Colonic mucosa (tissue), 4 donors: ENCODE measurements around the gene HNRNPL. TPM values are rescaled to one million over a fixed set of nuclear protein-coding genes. Genes with fewer than 3 reads are reported as not detected.
A peak's percentile ranks its signal among the peaks of the same experiment; 100 is the strongest.

Experiments used
- DNase-seq: peaks from one replicate; pipeline ENCODE4 v3.0.0-alpha.2; 2020
- H3K27ac ChIP-seq: fragments of 200-600 bp; one replicate; pipeline ENCODE4 v1.8.0; 2021
- H3K27me3 ChIP-seq: fragments of 200-600 bp; one replicate; pipeline ENCODE4 v1.8.0; 2021
- H3K36me3 ChIP-seq: fragments of 200-600 bp; one replicate; pipeline ENCODE4 v1.8.0; 2021
- H3K4me1 ChIP-seq: fragments of 200-600 bp; one replicate; pipeline ENCODE4 v1.8.0; 2021; ENCODE audit warnings: mild to moderate bottlenecking
- H3K4me3 ChIP-seq: fragments of 200-600 bp; one replicate; pipeline ENCODE4 v1.8.0; 2021
- H3K9ac ChIP-seq, 2 donors: one replicate each; pipeline ENCODE4 v1.7.0; 2013; ENCODE audit warnings: control low read depth in 2 of 2, low read depth in 2 of 2, low read length in 2 of 2
- H3K9me3 ChIP-seq: fragments of 200-600 bp; one replicate; pipeline ENCODE4 v1.8.0; 2021
- intact Hi-C: fragments of 100-400 bp; cut with DNase I; formaldehyde crosslinking; loops from one replicate; pipeline ENCODE4 v1.14.1; 2022
- total RNA-seq, 2 donors: library from RNA; stranded (reverse); fragmentation: NEBNext Ultra II Directional in 1 of 2; extraction: Animal tissue kit (Norgen Biotek cat#: 25700) in 1 of 2; gene quantifications; one replicate each; pipeline ENCODE4 v1.2.1, GENCODE V29; 2021
- TF ChIP-seq, protein P1 (sequence below): fragments of 200-600 bp; IDR thresholded peaks from one replicate; pipeline ENCODE4 v1.8.0; 2022; ENCODE audit warnings: antibody characterized with exemption, mild to moderate bottlenecking
- donor health status: healthy.
- donor health status: DM: no; HTN: no; CAD: no.
- donor health status: DM: no; HTN: no; CAD: no.

The HNRNPL gene
- total RNA-seq, 2 donors from 2014 or later: 305 to 418 TPM

DNA sequence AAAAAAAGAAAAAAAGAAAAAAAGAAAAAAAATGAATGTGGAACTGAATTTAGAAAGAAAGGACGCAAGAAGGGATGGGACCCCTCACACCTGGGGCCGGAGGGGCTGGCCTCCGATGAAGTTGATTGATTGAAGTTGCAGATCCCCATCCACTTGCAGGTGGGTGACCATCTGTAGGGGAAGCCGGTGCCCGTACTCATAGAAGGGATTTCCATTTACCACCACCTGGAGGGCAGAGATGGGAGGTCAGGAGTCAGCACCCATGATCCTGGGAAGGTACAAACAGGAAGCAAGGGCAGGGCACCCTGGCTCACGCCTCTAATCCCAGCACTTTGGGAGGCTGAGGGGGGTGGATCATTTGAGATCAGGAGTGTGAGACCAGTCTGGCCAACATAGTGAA, 43.4 kb downstream of the HNRNPL start:
- H3K36me3 ChIP-seq: peaks cover 18% of the 10 kb centered on the region

DNA sequence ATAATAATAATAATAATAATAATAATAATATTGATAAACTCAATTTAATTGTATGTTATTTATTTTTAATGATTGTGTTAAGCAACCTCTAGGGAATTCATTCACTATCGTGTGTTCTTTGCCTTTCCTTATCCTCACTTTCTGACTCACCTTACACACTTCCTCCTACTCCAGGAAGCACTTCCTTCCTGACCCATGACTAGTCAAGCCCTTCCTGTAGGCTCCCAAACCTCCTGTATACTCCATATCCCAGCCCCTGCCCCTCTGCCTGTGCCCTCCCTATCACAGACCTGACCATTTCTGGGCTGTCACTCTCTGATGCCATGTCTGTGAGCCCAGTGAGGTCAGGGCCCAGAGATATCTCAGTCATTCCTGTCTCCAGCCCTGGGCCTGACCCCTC, 44.6 kb downstream of the HNRNPL start:
- TF ChIP-seq, protein P1, sequence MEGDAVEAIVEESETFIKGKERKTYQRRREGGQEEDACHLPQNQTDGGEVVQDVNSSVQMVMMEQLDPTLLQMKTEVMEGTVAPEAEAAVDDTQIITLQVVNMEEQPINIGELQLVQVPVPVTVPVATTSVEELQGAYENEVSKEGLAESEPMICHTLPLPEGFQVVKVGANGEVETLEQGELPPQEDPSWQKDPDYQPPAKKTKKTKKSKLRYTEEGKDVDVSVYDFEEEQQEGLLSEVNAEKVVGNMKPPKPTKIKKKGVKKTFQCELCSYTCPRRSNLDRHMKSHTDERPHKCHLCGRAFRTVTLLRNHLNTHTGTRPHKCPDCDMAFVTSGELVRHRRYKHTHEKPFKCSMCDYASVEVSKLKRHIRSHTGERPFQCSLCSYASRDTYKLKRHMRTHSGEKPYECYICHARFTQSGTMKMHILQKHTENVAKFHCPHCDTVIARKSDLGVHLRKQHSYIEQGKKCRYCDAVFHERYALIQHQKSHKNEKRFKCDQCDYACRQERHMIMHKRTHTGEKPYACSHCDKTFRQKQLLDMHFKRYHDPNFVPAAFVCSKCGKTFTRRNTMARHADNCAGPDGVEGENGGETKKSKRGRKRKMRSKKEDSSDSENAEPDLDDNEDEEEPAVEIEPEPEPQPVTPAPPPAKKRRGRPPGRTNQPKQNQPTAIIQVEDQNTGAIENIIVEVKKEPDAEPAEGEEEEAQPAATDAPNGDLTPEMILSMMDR: no peak
- H3K27me3 ChIP-seq: no peaks in the 10 kb centered on the region
- H3K9ac ChIP-seq: peak overlapping the region in 1 of 2 donors; percentile 55
- H3K9me3 ChIP-seq: no peaks in the 10 kb centered on the region
- no peak overlapping the region for H3K4me3 ChIP-seq
- DNase-seq: no peak
- H3K36me3 ChIP-seq: peaks cover 18% of the 10 kb centered on the region
- peak overlapping the region; percentile 21 for H3K27ac ChIP-seq
- no peaks in the 10 kb centered on the region for H3K4me1 ChIP-seq
- intact Hi-C loops: no loop called here

More for the DNA sequence above, 43.4 kb downstream of the HNRNPL start:
- H3K4me3 ChIP-seq: no peak overlapping the region
- intact Hi-C loops: no loop called here
- no peak overlapping the region for H3K27ac ChIP-seq
- H3K27me3 ChIP-seq: no peaks in the 10 kb centered on the region
- H3K4me1 ChIP-seq: no peaks in the 10 kb centered on the region
- H3K9ac ChIP-seq: no peak overlapping the region
- TF ChIP-seq, protein P1: no peak
- no peak for DNase-seq
- H3K9me3 ChIP-seq: no peaks in the 10 kb centered on the region

DNA sequence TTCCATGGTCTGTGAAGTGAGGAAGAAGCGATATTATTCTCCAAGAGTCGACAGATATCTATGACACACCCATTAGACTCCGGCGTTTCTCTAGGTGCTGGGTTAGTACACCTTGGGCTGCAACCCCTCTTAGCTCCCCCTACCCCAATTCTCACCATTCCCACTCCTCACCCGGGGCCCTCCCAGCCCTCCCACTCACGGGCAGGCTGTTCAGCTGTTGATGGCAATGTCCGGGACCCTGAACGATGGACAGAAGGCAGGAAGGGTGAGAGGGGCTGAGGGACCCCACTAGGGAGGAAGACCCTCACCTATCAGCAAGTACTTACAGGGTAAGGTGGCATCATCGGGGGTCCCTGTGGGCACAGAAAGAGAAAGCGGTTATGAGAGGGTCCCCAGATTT, 46.2 kb downstream of the HNRNPL start:
- H3K36me3 ChIP-seq: peaks cover 18% of the 10 kb centered on the region
- no peak for DNase-seq
- H3K27ac ChIP-seq: no peak overlapping the region
- H3K9ac ChIP-seq: no peak overlapping the region
- H3K9me3 ChIP-seq: no peaks in the 10 kb centered on the region
- no peak overlapping the region for H3K4me3 ChIP-seq
- no peaks in the 10 kb centered on the region for H3K27me3 ChIP-seq
- intact Hi-C loops: no loop called here
- H3K4me1 ChIP-seq: no peaks in the 10 kb centered on the region
- TF ChIP-seq, protein P1: no peak

DNA sequence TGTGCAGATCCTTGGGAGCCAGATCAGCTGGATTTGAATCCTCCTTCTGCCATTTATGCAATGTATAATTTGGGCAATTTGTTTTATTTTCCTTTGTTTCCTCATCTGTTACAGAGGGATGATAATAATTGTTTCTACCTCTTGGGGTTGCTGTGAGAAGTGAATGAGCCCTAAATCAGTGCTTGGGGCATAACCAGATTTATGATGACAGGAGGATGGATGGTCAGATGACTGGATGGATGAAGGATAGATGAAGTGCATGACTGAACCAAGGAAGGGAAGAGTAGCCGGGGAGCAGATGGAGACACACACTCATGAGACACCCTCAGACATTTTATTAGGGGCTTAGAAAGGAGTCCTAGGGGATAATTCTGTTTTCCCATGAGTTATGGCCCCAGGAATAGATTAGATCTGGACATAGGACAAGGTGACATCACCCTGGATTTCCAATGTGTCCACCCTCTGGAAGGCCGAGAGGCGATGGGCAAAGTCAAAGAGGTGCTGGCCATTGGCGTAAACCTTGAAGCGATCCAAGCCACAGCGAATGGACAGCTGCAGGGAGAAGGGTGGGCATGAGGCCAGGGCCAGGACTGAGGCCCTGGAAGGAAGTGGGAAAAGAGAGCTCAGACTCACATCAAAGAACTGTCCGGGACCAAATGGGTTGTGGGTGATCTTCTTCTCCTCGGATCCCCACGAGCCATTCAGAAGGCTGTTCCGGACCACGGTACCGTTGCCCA, 48.3 kb downstream of the HNRNPL start:
- intact Hi-C loops: no loop called here
- Histone ChIP-seq H3K36me3 (peaks cover 18% of the 10 kb centered on the region), H3K27me3 (no peaks in the 10 kb centered on the region), H3K4me1 (no peaks in the 10 kb centered on the region), H3K27ac (no peak overlapping the region), H3K9ac (no peak overlapping the region), H3K9me3 (no peaks in the 10 kb centered on the region), H3K4me3 (no peak overlapping the region)
- TF ChIP-seq, protein P1: no peak
- no peak for DNase-seq

DNA sequence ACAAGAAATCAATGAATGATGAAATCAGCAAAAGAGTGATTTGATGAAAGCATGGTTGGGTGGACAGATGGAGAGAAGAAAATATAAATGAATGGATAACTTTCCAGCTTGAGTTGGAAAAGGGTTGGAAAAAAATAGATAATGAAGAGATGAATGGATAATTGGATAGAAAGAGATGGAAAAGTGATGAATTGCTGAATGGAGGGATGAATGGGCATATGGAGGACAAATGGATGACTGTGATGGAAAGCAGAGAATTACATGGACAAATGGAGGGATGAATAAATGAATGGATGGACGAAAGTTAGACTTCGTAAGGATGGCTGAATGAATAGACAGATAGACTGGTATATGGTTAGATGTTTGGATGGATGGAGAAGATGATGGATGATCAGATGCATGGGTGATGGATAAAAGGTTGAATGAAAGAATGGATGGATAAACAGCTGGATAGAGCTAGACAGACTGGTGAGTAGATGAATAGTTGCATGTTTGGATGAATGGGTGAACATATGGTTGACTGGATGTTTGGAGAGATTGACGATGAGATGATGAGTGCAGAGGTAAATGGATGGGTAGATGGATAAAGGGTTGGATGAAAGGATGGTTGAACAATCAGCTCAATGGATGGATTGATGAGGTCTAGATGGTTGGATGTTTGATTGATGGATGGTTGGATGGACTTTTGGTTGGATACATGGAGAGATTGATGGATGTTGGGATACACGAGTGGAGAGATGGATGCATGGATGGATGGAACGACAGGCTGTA, 49.0 kb downstream of the HNRNPL start:
- Histone ChIP-seq H3K9me3 (no peaks in the 10 kb centered on the region), H3K36me3 (peaks cover 18% of the 10 kb centered on the region), H3K27me3 (no peaks in the 10 kb centered on the region), H3K4me1 (no peaks in the 10 kb centered on the region), H3K9ac (no peak overlapping the region), H3K27ac (no peak overlapping the region), H3K4me3 (no peak overlapping the region)
- TF ChIP-seq, protein P1: no peak
- intact Hi-C loops: no loop called here
- no peak for DNase-seq
